Stimulated activated CD8-positive, alpha-beta memory T cell treated with anti-CD3 and anti-CD28 coated beads, Interleukin-12 subunit alpha, Interleukin-12 subunit beta, amount 100 ng/mL, for 1 hour (primary cell): ENCODE measurements around the gene C2CD5.
A peak's percentile ranks its signal among the peaks of the same experiment; 100 is the strongest.
"Not testable (repeated sequence)": the region's sequence is repeated elsewhere in the genome, so short reads cannot be mapped to it uniquely, and the experiment has no call there.

Experiments used
- DNase-seq: peaks from one replicate; pipeline ENCODE4 v3.0.0-alpha.2; 2020; ENCODE audit warnings: low read depth

The C2CD5 gene, protein sequence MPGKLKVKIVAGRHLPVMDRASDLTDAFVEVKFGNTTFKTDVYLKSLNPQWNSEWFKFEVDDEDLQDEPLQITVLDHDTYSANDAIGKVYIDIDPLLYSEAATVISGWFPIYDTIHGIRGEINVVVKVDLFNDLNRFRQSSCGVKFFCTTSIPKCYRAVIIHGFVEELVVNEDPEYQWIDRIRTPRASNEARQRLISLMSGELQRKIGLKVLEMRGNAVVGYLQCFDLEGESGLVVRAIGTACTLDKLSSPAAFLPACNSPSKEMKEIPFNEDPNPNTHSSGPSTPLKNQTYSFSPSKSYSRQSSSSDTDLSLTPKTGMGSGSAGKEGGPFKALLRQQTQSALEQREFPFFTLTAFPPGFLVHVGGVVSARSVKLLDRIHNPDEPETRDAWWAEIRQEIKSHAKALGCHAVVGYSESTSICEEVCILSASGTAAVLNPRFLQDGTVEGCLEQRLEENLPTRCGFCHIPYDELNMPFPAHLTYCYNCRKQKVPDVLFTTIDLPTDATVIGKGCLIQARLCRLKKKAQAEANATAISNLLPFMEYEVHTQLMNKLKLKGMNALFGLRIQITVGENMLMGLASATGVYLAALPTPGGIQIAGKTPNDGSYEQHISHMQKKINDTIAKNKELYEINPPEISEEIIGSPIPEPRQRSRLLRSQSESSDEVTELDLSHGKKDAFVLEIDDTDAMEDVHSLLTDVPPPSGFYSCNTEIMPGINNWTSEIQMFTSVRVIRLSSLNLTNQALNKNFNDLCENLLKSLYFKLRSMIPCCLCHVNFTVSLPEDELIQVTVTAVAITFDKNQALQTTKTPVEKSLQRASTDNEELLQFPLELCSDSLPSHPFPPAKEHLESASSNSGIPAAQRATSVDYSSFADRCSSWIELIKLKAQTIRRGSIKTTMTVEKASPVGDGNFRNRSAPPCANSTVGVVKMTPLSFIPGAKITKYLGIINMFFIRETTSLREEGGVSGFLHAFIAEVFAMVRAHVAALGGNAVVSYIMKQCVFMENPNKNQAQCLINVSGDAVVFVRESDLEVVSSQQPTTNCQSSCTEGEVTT

DNA sequence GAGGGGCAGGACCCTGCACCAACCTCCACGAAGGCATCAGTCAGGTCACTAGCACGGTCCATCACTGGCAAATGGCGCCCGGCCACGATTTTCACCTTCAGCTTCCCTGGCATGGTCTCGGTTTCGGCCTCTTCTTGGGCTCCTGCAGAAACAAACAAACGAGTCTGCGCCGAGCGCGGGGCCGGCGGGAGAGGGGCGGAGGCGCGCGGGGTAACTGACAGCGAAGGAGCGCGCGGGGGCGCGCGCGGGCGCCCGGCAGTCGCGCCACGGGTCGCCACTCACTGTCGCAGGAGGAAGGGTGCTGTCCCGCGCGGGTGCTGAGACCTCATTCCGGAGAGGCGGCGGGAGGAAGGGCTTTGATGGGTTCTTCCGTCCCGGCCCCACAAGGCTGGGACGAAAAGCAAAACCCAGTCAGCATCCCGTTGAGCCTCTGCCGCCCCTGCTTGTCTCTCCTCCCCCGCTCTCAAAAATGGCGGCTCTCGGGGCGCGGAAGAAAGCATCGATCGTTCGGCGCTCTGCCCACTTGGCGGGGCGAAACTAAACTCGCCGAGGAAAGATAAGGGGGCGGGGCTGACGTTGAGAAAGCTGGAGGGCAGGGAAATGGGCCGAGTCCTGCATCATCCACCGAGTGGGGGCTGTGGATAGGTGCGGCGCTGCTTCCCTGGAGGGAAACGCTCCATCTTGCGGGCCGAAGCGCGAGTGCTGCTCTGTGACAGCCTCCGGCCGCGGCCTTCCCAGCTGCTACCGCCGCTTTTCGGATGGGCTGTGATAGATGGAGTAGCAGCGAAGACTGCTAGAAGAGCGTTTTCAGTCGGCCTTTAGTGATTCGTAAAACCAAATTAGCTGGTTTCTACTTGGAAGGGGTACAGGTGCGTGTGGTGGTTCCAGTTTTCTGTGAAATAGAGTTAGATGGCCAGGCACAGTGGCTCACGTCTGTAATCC, at the start of gene C2CD5:
C2CD5 (minus strand) TSS at position 505 of the 942 bp plus-strand sequence; CDS start at position 113, 392 bp downstream.
- DNase-seq: peak; percentile 92

DNA sequence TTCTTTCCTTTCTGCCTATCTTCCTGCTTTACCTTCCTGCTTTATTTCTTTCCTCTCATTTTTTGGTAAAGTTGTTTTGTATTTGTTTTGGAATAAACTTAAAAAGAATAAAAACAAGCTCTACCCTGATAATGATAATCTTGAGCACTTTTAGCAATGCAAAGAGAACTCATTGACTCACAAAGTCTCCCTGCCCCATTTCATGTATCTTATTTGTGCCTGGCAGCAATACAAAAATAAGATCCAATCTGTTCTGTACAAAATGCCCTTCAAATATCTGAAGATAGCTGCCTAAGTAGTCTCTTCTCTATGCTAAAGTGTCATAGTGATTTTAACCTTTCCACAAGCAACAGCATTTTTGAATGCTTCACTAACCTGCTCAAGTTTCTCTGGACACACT, 49.5 kb upstream of the C2CD5 start:
- DNase-seq: no peak

DNA sequence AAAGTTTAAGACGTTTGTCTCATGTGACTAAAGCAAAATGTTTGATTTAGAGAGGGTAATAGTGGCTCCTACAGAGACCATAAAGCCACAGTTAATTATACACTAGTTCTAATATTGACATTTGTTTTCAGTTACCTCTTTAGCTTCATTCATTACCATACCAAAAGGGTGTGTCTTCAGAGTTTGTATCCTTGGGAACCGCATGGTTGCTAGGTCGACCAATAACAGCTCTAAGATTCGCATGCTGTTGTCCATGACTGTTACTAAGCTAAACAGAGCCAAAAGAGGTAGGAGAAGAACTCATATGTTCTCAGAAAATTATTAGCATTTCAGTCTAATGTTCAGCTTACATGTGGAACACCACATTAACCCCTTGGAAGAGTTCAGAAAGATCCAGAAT, 44.5 kb upstream of the C2CD5 start:
- no peak for DNase-seq

- no peak for DNase-seq
Observed at GRCh38 chr12:22578328-22578727, 34.0 kb upstream of the C2CD5 start.

DNA sequence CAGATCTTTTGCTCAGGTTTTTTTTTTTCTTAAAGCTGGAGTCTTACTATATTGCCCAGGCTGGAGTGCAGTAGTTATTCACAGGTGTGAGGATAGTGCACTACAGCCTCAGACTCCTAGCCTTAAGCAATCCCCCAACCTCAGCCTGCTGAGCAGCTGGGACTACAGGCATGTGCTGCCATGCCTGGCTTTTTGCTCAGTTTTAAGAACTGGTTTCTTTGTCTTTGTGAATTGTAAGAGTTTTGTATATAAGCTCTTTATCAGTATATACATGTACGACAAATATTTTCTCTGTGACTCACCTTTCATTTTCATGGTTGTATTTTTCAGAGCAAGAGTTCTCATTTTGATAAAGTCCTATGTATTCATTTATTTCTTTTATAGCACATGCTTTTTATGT, 33.3 kb upstream of the C2CD5 start:
- DNase-seq: no peak

DNA sequence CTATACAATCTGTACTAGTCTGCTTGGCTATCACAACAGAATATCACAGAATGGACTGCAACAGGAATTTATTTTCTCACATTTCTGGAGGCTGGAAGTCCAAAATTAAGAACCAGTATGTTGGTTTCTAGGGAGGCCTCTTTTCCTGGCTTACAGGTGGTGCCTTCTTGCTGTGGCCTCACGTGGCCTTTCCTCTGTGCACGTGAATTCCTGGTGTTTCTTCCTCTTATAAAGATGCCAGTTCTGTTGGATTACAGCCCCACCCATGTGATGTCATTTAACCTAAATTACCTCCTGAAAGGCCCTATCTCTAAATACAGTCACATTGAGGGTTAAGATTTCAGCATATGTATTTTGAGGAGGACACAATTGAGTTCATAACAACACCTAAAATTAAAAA, 32.1 kb upstream of the C2CD5 start:
- DNase-seq: no peak

GRCh38 chr12:22576065-22576464, 31.7 kb upstream of the C2CD5 start:
- DNase-seq: no peak

GRCh38 chr12:22574921-22575320, 30.6 kb upstream of the C2CD5 start:
- no peak for DNase-seq

DNA sequence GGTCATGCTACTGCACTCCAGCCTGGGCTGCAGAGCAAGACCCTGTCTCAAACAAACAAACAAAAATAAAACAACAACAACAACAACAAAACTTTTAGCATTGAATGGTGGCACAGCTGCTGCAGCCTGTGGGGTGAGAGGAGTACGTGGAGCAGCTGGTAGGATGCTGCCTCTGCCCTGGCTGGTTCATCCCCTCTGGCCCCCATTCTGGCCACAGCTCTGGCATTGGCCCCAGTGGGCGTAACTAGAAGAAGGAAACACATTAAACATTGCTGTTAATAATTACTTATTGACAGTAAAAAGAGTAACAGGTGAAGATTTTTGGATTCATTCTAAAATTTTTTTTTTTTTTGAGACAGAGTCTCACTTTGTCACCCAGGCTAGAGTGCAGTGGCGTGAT, 28.8 kb upstream of the C2CD5 start:
- no peak for DNase-seq

DNA sequence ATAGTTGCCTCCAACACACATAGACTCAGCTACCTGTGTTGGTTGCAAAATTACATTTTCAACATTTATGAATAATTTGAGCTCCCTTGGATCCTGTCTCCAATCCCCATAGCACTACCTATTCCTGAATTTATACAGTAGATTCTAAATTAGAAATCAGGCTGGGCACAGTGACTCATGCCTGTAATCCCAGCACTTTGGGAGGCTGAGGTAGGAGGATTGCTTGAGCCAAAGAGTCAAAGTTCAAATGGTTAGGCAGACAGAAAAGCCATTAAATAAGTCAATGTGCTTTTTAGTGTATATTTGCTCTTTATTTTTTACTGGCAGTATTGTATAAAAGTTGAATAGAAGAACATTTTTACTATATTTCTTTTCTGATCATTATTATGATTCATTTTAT, 24.9 kb upstream of the C2CD5 start:
- no peak for DNase-seq

- DNase-seq: no peak
Observed at GRCh38 chr12:22562036-22563028, 18.0 kb upstream of the C2CD5 start.

DNA sequence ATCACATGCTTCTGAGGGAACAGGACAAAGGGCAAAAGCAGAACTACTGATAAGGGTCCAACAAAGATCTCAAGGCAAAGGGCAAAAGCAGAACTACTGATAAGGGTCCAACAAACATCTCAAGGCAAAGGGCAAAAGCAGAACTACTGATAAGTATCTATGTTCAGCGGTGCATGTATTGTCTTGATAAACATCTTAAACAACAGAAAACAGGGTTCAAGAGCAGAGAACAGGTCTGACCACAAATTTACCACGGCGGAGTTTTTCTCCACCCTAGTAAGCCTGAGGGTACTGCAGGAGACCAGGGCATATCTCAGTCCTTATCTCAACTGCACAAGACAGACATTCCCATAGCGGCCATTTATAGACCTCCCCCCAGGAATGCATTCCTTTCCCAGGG, 10.4 kb upstream of the C2CD5 start:
- DNase-seq: not testable (repeated sequence)

DNA sequence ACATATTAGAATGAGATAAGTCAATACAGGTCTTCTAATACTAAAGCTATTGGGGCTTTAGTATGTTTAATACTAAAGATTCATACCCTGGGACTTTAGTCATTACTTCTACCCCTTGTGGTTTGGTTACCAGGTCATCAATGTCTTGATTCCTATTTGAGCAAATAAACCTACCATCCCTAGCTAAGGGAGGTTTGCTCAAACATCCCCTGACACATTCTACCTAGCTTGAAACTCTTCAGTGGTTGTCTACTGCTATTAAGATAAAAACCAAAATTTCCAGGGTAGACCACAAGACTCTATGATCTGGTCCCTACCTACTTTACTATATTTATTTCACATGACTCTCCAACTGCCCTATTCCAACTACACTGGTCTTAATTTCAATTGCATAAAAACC, 7.3 kb upstream of the C2CD5 start:
- no peak for DNase-seq

- DNase-seq: no peak
Observed at GRCh38 chr12:22545255-22545654, 913 bp upstream of the C2CD5 start.

DNA sequence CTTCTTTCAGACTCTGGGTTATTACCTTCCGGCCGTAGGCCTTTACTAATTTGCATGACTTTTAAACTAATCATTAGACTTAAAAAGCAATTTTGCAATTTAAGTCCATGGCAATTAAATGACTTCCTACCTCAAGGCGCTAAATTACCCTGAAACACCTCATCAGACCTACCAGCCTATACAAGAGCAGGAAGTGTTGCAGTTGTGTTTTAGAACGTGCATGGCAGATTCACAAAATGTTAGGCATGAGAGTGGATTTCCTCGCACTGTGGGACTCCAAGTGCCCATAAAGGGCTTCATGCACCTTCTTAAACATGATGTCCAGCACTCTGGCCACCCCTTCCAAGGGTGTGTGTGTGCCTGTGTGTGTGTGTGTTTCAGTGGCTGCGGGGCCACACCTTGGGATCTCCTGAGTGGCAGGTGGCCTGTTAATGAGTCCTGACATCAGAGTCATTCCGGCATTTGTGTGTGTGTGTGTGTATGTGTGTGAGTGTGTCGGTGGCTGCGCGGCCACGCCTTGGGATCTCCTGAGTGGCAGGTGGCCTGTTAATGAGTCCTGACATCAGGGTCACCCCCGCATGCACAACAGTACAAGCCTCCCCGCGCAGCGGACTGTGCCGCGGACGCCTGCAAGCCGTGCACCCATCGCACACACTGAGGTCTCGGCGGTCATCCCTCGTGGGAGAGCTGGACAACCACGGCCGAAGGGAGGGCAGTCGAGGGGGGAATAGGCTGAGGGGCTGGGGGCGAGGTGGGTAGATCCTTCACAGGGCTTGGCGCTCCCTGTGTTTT, 900 bp downstream of the C2CD5 start:
- DNase-seq: no peak

DNA sequence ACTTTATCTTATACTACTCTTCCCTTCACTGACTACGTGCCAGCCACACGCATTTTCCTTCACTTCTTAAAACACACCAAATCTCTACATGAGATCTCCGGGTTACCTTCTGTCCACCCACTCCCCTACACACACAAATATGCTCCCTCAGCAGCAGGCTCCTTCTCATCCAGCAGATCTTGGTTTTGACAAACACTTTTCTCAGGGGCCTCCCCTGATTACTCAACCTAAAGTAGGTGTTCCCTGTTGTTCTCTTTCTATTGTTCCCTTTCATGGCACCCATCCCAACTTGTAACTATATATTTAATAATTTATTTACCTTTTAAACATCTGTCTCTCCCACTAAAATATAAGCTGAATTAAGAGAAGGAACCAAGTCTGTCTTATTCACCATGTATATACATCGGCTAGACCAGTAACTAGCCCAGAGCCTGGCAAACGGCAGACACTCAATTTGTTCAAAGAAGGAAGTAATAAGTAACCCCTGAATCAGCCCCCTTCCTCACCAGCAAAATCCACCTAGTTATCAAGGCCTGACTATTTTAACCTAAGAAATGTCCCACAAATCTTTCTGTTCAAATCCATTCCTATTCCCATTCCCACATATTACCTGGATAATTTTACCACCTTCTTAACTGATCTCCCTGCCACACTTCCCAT, 2.7 kb downstream of the C2CD5 start:
- DNase-seq: no peak

DNA sequence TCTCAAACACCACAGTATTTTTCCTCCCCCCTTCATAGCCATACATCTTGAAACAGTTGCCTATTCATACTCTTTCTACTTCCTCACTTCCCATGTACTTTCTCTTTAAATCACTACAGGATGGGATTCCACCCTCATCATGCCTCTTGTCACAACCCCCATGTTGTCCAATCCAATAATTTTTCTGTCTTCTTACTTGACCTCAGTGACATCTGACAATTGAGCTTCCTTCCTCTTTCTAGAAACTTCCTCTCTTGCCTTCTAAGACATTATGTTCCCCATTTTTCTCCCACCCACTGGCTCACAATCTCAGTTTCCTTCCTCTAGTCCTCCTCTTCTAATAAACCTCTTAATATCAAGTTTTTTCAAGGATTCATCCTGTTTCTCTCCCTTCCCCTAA, 5.3 kb downstream of the C2CD5 start:
- no peak for DNase-seq

GRCh38 chr12:22538311-22538710, 6.0 kb downstream of the C2CD5 start:
- DNase-seq: no peak

GRCh38 chr12:22536971-22537544, 7.3 kb downstream of the C2CD5 start:
- DNase-seq: no peak
